Endothelial cell of umbilical vein (primary cell): ENCODE data around the gene FAM3C. TPM values are rescaled to one million over a fixed set of nuclear protein-coding genes. Genes with fewer than 3 reads are reported as not detected.

ENCODE experiments used
- BruUV-seq: library from RNA; stranded (reverse); fragments of 400-500 nt; replicated peaks from 2 replicates; lab custom pipeline; 2021; lab: Mats Ljungman, UMichigan
- CTCF ChIA-PET: fragments of 300-600, 350-600 bp; sonication (Branson Sonifier 250); formaldehyde crosslinking; loops from one replicate; lab custom pipeline; 2021; ENCODE audit warnings: antibody characterized with exemption, inconsistent platforms; lab: Charles Lee
- POLR2A ChIA-PET: fragments of 300-600, 350-600 bp; sonication (Branson Sonifier 250); formaldehyde crosslinking; loops from one replicate; lab custom pipeline; 2021; ENCODE audit warnings: antibody characterized with exemption, inconsistent platforms; lab: Charles Lee
- DNase-seq: peaks from one replicate; pipeline ENCODE4 v3.0.0-alpha.2; 2011; ENCODE audit warnings: low read depth, low spot score
- FAIRE-seq: peaks from 2 replicates; lab custom pipeline; 2011; peaks lifted over from hg19 to GRCh38; lab: Jason Lieb, UNC
- H2AFZ ChIP-seq: 2 replicates; pipeline ENCODE4 v1.6.0; 2012; ENCODE audit warnings: low read depth, low read length, control low read depth, inconsistent platforms
- H3K27ac ChIP-seq: 2 replicates; pipeline ENCODE4 v1.5.1; 2011; ENCODE audit warnings: low read depth, mild to moderate bottlenecking, control low read depth, low read length, moderate library complexity; ENCODE audit not compliant: insufficient read depth
- H3K27me3 ChIP-seq, 2 experiments: 2 replicates each; pipeline versions ENCODE4 v1.6.0 to v1.6.1; 2011; ENCODE audit warnings: low read length in 2 of 2, mixed read lengths in 1 of 2; ENCODE audit not compliant: control insufficient read depth in 2 of 2, insufficient read depth in 2 of 2
- H3K36me3 ChIP-seq, 2 experiments: 2 replicates in 1 of 2; 3 replicates in 1 of 2; pipeline ENCODE4 v1.5.1; 2011; ENCODE audit warnings: low read length in 2 of 2, mild to moderate bottlenecking in 1 of 2, moderate library complexity in 1 of 2; ENCODE audit not compliant: control insufficient read depth in 2 of 2, insufficient read depth in 2 of 2; ENCODE audit errors: extremely low read depth in 1 of 2
- H3K4me1 ChIP-seq: 3 replicates; pipeline ENCODE4 v1.5.1; 2011; ENCODE audit warnings: mild to moderate bottlenecking, low read length; ENCODE audit not compliant: control insufficient read depth, insufficient read depth; ENCODE audit errors: extremely low read depth
- H3K4me2 ChIP-seq: 2 replicates; pipeline ENCODE4 v1.6.1; 2011; ENCODE audit warnings: low read length, control low read depth, mixed read lengths; ENCODE audit not compliant: insufficient read depth
- H3K4me3 ChIP-seq, 3 experiments: fragments of 200-600 bp in 1 of 3; sonication (generic), shearing (Covaris generic) in 1 of 3; replicated peaks in 1 of 3; 2 replicates each; pipeline ENCODE4 v1.5.1; 2011 to 2016; ENCODE audit warnings: control low read depth in 3 of 3, low read length in 3 of 3, mild to moderate bottlenecking in 2 of 3, inconsistent platforms in 1 of 3, low read depth in 1 of 3, moderate library complexity in 1 of 3; ENCODE audit not compliant: insufficient read depth in 1 of 3
- H3K79me2 ChIP-seq: 2 replicates; pipeline ENCODE4 v1.6.0; 2012; ENCODE audit warnings: low read length, inconsistent platforms; ENCODE audit not compliant: control insufficient read depth, insufficient read depth
- H3K9ac ChIP-seq: replicated peaks from 2 replicates; pipeline ENCODE3; 2011; ENCODE audit warnings: low read length, control low read depth; ENCODE audit not compliant: insufficient read depth; ENCODE audit errors: extremely low read depth
- H3K9me1 ChIP-seq: replicated peaks from 3 replicates; pipeline ENCODE4 v1.6.0; 2011; ENCODE audit warnings: mild to moderate bottlenecking, low read length; ENCODE audit not compliant: control insufficient read depth, insufficient read depth; ENCODE audit errors: extremely low read depth
- H3K9me3 ChIP-seq: replicated peaks from 2 replicates; pipeline ENCODE4 v1.5.1; 2012; ENCODE audit warnings: low read length, inconsistent platforms; ENCODE audit not compliant: control insufficient read depth, insufficient read depth
- H4K20me1 ChIP-seq: replicated peaks from 2 replicates; pipeline ENCODE3; 2011; ENCODE audit warnings: mild to moderate bottlenecking, low read length; ENCODE audit not compliant: control insufficient read depth, insufficient read depth; ENCODE audit errors: extremely low read depth
- EZH2 ChIP-seq: IDR thresholded peaks from 2 replicates; pipeline ENCODE4 v1.6.1; 2012; ENCODE audit warnings: borderline replicate concordance, low read depth, mild to moderate bottlenecking, moderate library complexity, low read length, inconsistent platforms; ENCODE audit not compliant: severe bottlenecking
- FOS ChIP-seq: IDR thresholded peaks from 2 replicates; pipeline ENCODE4 v1.6.1; 2011; ENCODE audit warnings: mild to moderate bottlenecking, low read length, moderate library complexity, borderline replicate concordance; ENCODE audit not compliant: insufficient read depth
- GATA2 ChIP-seq: IDR thresholded peaks from 2 replicates; pipeline ENCODE4 v1.7.0; 2011; ENCODE audit warnings: low read depth, mild to moderate bottlenecking, moderate library complexity, mixed read lengths, low read length; ENCODE audit not compliant: insufficient read length, insufficient read depth
- JUN ChIP-seq: IDR thresholded peaks from 2 replicates; pipeline ENCODE4 v1.6.1; 2011; ENCODE audit warnings: borderline replicate concordance, low read depth; ENCODE audit not compliant: insufficient read length, insufficient read depth
- MYC ChIP-seq: IDR thresholded peaks from one replicate; pipeline ENCODE4 v1.6.1; 2011; ENCODE audit warnings: mild to moderate bottlenecking, low read depth, low read length
- POLR2A ChIP-seq: IDR thresholded peaks from 2 replicates; pipeline ENCODE4 v1.6.1; 2012; ENCODE audit warnings: low read depth, mild to moderate bottlenecking, control low read depth, low read length
- POLR2AphosphoS5 ChIP-seq: IDR thresholded peaks from 2 replicates; pipeline ENCODE4 v1.6.1; 2012; ENCODE audit warnings: low read depth, mild to moderate bottlenecking, control low read depth, low read length, moderate library complexity; ENCODE audit not compliant: insufficient read depth
- dilution Hi-C: fragments of 300-500 bp; cut with MboI; formaldehyde crosslinking; loops from one replicate; pipeline ENCODE4 v1.15.0; 2019; ENCODE audit warnings: low sequenced_read_pairs; ENCODE audit not compliant: extremely low pct_ligation_motif_present
- intact Hi-C: fragments of 100-400 bp; cut with micrococcal nuclease; formaldehyde crosslinking; loops from one replicate; pipeline ENCODE4 v1.10.0; 2022
- polyA plus RNA-seq, 4 experiments: library from polyadenylated mRNA; depleted of rRNA in 3 of 4; stranded (reverse) in 3 of 4; unstranded in 1 of 4; fragments of >200 nt; gene quantifications; 2 replicates each; pipeline versions ENCODE4 v1.2.1 to v1.2.3, GENCODE V29; 2011 to 2012; ENCODE audit warnings: missing spikeins in 1 of 4
- total RNA-seq: library from RNA; stranded (reverse); gene quantifications from 2 replicates; pipeline ENCODE4 v1.2.3, GENCODE V29; 2021
- TF ChIP-seq, protein P1 (sequence below), 2 donors: IDR thresholded peaks; 1 replicate in 1 of 2; 2 replicates in 1 of 2; pipeline ENCODE4 v1.5.1; 2011; ENCODE audit warnings: low read length in 2 of 2, mild to moderate bottlenecking in 2 of 2, moderate library complexity in 2 of 2, control low read depth in 1 of 2, inconsistent platforms in 1 of 2, low read depth in 1 of 2; ENCODE audit not compliant: insufficient read depth in 1 of 2; ENCODE audit errors: extremely low read depth in 1 of 2
- TF ChIP-seq, protein P2 (sequence below): IDR thresholded peaks from 2 replicates; pipeline ENCODE4 v1.6.1; 2011; ENCODE audit not compliant: insufficient read depth, insufficient read length

The FAM3C gene
- total and polyA plus RNA-seq, 2 donors (not counting 3 experiments of a cell fraction or from before 2014, with no cell fraction given) = 20.2 to 50.0 TPM

DNA sequence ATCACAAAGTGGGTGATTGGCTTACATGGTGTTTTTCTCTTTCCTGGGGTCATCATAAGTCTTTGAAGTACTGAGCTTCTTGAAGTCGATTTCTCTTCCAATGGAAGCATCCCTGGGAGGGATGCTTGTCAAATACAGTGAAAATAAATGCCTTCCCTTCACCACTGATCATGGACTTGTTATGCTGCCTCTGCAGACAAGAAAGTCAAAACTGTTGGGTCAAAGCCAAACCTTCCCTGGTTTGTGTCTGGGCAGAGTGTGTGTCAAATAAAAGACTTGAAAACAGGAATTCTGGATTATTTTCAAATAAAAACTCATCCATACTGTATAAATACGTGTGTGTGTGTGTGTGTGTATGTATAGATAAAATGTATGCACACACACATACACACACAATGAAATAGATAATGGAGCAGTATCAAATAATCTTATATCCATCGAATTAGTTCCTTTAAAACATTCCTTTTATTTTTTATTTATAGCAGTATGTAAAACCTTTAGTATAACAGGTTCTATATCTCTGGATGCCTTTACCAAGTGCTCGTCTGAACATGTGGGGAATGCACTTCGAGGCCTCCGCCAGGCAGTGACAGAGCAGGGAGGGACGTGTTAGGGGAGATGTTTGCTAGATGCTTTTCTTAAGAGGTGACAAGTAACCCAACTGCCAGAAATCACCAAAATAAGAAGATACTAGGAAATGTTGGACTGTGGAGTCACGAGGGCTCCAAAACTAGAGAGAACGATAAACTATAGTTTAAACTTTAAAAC is 94.5 kb downstream of the FAM3C start:
- dilution Hi-C loops = no loop called here
- CTCF ChIA-PET = no interaction called here
- TF ChIP-seq MYC (no peak), GATA2 (no peak), POLR2AphosphoS5 (no peak), EZH2 (no peak), POLR2A (no peak), JUN (no peak), FOS (no peak)
- TF ChIP-seq, protein P1, sequence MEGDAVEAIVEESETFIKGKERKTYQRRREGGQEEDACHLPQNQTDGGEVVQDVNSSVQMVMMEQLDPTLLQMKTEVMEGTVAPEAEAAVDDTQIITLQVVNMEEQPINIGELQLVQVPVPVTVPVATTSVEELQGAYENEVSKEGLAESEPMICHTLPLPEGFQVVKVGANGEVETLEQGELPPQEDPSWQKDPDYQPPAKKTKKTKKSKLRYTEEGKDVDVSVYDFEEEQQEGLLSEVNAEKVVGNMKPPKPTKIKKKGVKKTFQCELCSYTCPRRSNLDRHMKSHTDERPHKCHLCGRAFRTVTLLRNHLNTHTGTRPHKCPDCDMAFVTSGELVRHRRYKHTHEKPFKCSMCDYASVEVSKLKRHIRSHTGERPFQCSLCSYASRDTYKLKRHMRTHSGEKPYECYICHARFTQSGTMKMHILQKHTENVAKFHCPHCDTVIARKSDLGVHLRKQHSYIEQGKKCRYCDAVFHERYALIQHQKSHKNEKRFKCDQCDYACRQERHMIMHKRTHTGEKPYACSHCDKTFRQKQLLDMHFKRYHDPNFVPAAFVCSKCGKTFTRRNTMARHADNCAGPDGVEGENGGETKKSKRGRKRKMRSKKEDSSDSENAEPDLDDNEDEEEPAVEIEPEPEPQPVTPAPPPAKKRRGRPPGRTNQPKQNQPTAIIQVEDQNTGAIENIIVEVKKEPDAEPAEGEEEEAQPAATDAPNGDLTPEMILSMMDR (IDR thresholded peaks at IDR 0.05; ENCODE audit: extremely low read depth in 1 of 2, insufficient read depth in 1 of 2, low read depth in 1 of 2, low read length in 2 of 2) = no peak
- TF ChIP-seq, protein P2, sequence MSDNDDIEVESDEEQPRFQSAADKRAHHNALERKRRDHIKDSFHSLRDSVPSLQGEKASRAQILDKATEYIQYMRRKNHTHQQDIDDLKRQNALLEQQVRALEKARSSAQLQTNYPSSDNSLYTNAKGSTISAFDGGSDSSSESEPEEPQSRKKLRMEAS = no peak
- Histone ChIP-seq H4K20me1 (no peaks in the 10 kb centered on the region), H3K27ac (no peak overlapping the region), H3K36me3 (no peaks in the 10 kb centered on the region), H2AFZ (no peak overlapping the region), H3K4me1 (no peaks in the 10 kb centered on the region), H3K4me3 (no peak overlapping the region), H3K79me2 (no peaks in the 10 kb centered on the region), H3K4me2 (no peak overlapping the region), H3K9ac (no peak overlapping the region), H3K27me3 (peaks cover 0 to 2% of the 10 kb centered on the region in 2 experiments), H3K9me3 (no peaks in the 10 kb centered on the region), H3K9me1 (no peaks in the 10 kb centered on the region)
- FAIRE-seq (no peak), DNase-seq (no peak)
- POLR2A ChIA-PET = no interaction called here
- intact Hi-C loops = no loop called here
- BruUV-seq = no TSS peak
